Left lung (tissue), 10 donors: Measurements from ENCODE around the gene MYCBP. TPM values are rescaled to one million over a fixed set of nuclear protein-coding genes. Genes with fewer than 3 reads are reported as not detected.
"Not testable (repeated sequence)": the region's sequence is repeated elsewhere in the genome, so short reads cannot be mapped to it uniquely, and the experiment has no call there.

Experiments used
- ATAC-seq: fragments of 200-7000 bp; cut with Tn5 transposase; one replicate; pipeline ENCODE4 v1.9.1; 2020; ENCODE audit warnings: moderate library complexity
- DNase-seq, 4 donors: peaks; one replicate each; pipeline ENCODE4 v3.0.0-alpha.2; 2013 to 2020
- H3K27ac ChIP-seq, 2 donors: fragments of 200-600 bp; sonication (generic) in 1 of 2; one replicate each; pipeline versions ENCODE4 v1.5.0 to v1.8.0; 2020 to 2021
- H3K27me3 ChIP-seq, 2 donors: fragments of 200-600 bp; sonication (generic) in 1 of 2; one replicate each; pipeline versions ENCODE4 v1.5.0 to v1.8.0; 2020 to 2021
- H3K36me3 ChIP-seq, 2 donors: fragments of 200-600 bp; sonication (generic) in 1 of 2; one replicate each; pipeline versions ENCODE4 v1.5.0 to v1.8.0; 2020 to 2021
- H3K4me1 ChIP-seq, 2 donors: fragments of 200-600 bp; one replicate each; pipeline ENCODE4 v1.8.0; 2021
- H3K4me3 ChIP-seq, 2 donors: fragments of 200-600 bp; sonication (generic) in 1 of 2; one replicate each; pipeline versions ENCODE4 v1.5.0 to v1.8.0; 2020 to 2021; ENCODE audit warnings: mild to moderate bottlenecking in 1 of 2
- H3K9me3 ChIP-seq, 2 donors: fragments of 200-600 bp; sonication (generic) in 1 of 2; one replicate each; pipeline versions ENCODE4 v1.5.0 to v1.8.0; 2020 to 2021
- intact Hi-C, 2 donors: fragments of 100-400 bp; cut with DNase I; formaldehyde crosslinking; loops; one replicate each; pipeline versions ENCODE4 v1.11.2 to v1.14.2; 2022
- polyA plus RNA-seq, 6 donors: library from polyadenylated mRNA; unstranded; fragments of 120-200 nt; gene quantifications; one replicate each; pipeline ENCODE4 v1.2.1, GENCODE V29; 2013; ENCODE audit not compliant: insufficient read length in 6 of 6
- total RNA-seq, 2 donors: library from RNA; stranded (reverse); fragmentation: NEBNext Ultra II Directional; extraction: Animal tissue kit (Norgen Biotek cat#: 25700); gene quantifications; one replicate each; pipeline ENCODE4 v1.2.1, GENCODE V29; 2021
- TF ChIP-seq, protein P1 (sequence below), 2 donors: fragments of 200-600 bp; sonication (generic) in 1 of 2; IDR thresholded peaks; one replicate each; pipeline versions ENCODE4 v1.5.0 to v1.8.0; 2021; ENCODE audit warnings: antibody characterized with exemption in 2 of 2
- donor health status: DM: no; HTN: yes; CAD: no.
- donor health status: DM: no; HTN: no; CAD: no.

The MYCBP gene
- total and polyA plus RNA-seq, 8 donors, result 16.1 to 29.7 (median 22.5) TPM

DNA sequence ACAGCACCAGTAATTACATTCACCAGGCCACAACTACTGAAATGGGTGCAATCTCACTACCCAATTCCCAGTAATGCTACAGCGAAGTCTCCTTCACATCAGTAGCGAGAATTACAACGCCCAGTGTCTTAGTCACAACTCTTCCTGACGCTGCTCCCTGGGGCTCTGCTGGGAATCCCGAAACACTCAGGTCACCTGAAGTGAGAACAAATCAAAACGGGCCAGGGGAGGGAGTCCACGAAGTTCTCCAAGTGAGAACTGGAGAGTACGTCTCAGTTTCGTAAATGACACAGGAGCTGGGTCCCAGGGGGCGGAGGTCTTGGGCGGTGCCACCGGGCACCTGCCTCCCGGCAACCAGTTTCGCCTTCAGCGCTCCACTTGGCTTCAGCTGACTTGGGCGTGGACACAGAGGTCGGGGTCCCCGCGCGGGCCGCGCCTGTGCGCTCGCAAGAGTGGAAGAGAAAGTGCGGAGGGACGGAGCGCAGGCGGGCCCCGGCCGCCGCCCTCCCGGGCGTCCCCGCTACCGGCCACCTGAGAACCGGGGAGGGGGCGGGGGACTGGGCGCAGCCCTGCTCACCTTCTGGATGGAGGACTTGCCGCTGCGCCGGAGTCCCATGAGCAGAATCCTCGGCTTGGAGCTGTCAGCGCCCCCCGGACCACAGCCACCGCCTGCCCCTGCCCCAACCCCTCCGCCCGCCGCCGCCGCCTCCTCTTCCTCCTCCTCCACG lies 14.2 kb downstream of the MYCBP start:
- peaks cover 0 to 40% of the 10 kb centered on the region in 2 donors for H3K36me3 ChIP-seq
- intact Hi-C loops, result no loop called here
- TF ChIP-seq, protein P1, sequence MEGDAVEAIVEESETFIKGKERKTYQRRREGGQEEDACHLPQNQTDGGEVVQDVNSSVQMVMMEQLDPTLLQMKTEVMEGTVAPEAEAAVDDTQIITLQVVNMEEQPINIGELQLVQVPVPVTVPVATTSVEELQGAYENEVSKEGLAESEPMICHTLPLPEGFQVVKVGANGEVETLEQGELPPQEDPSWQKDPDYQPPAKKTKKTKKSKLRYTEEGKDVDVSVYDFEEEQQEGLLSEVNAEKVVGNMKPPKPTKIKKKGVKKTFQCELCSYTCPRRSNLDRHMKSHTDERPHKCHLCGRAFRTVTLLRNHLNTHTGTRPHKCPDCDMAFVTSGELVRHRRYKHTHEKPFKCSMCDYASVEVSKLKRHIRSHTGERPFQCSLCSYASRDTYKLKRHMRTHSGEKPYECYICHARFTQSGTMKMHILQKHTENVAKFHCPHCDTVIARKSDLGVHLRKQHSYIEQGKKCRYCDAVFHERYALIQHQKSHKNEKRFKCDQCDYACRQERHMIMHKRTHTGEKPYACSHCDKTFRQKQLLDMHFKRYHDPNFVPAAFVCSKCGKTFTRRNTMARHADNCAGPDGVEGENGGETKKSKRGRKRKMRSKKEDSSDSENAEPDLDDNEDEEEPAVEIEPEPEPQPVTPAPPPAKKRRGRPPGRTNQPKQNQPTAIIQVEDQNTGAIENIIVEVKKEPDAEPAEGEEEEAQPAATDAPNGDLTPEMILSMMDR (IDR thresholded peaks at IDR 0.05), result no peak
- peaks cover 16 to 66% of the 10 kb centered on the region in 2 donors for H3K4me1 ChIP-seq
- peak overlapping the region; percentile 89 to 90 for H3K27ac ChIP-seq
- H3K9me3 ChIP-seq, result no peaks in the 10 kb centered on the region
- peak; percentile 64 for ATAC-seq
- H3K4me3 ChIP-seq, result peak overlapping the region; percentile 96 to 100
- no peaks in the 10 kb centered on the region for H3K27me3 ChIP-seq
- DNase-seq, result peak in 3 of 4 donors; percentile 49 to 90 (median 76)

DNA sequence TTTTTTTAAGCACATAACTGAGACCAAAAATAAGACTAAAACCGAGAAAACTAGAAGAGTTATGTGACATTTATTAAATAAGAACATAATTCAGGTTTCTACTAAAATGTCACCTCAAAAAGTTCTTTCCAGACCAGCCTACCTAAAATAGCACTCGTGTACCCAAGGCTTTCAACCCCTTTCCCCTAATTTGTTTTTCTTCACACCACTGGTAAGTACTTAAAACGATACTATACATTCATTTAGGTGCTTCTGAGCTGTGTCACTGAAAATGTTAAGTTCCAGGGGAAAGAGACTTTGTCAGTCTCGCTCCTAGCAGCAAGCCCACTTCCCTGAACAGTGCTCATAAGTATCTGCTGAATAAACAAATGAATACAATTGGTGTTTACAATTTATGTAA lies 20.4 kb downstream of the MYCBP start:
- TF ChIP-seq, protein P1 (IDR thresholded peaks at IDR 0.05), result no peak
- peaks cover 3 to 52% of the 10 kb centered on the region in 2 donors for H3K4me1 ChIP-seq
- H3K36me3 ChIP-seq, result peaks cover 0 to 75% of the 10 kb centered on the region in 2 donors
- DNase-seq (no peak), ATAC-seq (no peak)
- no peak overlapping the region for H3K4me3 ChIP-seq
- no peaks in the 10 kb centered on the region for H3K9me3 ChIP-seq
- H3K27ac ChIP-seq, result no peak overlapping the region
- intact Hi-C loops, result no loop called here
- no peaks in the 10 kb centered on the region for H3K27me3 ChIP-seq

DNA sequence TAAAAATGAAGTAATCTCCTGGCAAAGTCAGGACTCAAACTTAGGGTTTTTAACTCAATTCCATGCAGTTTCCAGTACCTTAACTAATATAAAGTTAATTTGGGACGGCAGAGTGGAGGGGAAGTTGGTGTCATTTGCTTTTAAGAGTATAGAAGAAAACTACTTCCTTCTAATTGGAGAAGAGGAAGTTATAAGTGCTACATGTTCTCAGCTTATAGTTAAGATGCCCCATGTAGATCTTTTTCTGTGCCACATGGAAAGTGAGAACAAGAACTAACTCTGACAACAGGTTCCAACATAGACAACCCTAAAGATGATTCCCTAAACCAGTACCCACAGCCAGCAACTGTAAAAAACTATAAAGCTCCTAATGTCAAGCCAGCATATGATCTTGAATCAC lies 25.1 kb downstream of the MYCBP start:
- peaks cover 7 to 82% of the 10 kb centered on the region in 2 donors for H3K36me3 ChIP-seq

DNA sequence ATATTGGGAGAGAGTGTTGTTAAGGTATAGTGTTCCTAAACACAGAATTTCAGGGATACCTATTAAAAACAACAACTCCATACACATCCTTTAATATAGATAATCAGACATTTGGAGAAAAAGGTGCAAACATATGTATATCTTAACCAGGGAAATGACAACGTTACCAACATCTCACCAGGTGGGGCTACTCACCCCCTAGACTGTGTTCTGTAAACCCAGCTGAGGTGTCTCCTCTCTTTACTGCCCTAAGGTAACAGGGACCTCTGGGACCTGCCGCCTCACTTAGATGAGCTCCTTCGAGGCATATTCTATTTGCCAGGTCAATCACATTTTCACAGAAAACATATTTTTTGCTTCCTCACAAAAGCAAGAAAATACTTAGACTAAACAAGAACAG lies 26.9 kb downstream of the MYCBP start:
- intact Hi-C loops, result no loop called here

More for the DNA sequence above, 25.1 kb downstream of the MYCBP start:
- DNase-seq (no peak), ATAC-seq (peak; percentile 30)
- intact Hi-C loops, result no loop called here
- Histone ChIP-seq H3K27ac (peak overlapping the region in 1 of 2 donors; percentile 43), H3K4me1 (peaks cover 0 to 48% of the 10 kb centered on the region in 2 donors), H3K9me3 (no peaks in the 10 kb centered on the region), H3K4me3 (no peak overlapping the region), H3K27me3 (no peaks in the 10 kb centered on the region)
- TF ChIP-seq, protein P1 (IDR thresholded peaks at IDR 0.05), result no peak

DNA sequence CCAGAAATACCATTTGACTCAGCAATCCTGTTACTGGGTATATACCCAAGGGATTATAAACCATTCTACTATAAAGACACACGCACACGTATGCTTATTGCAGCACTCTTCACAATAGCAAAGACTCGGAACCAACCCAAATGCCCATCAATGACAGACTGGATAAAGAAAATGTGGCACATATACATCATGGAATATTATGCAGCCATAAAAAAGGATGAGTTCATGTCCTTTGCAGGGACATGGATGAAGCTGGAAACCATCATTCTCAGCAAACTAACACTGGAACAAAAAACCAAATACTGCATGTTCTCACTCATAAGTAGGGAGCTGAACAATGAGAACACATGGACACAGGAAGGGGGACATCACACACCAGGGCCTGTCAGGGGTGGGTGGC lies 28.1 kb downstream of the MYCBP start:
- Histone ChIP-seq H3K4me1 (peaks cover 0 to 45% of the 10 kb centered on the region in 2 donors), H3K36me3 (peaks cover 7 to 91% of the 10 kb centered on the region in 2 donors)
- ATAC-seq, H3K9me3 ChIP-seq, H3K4me3 ChIP-seq, intact Hi-C loops, H3K27ac ChIP-seq, DNase-seq, H3K27me3 ChIP-seq: not testable (repeated sequence)

More for the DNA sequence above, 26.9 kb downstream of the MYCBP start:
- TF ChIP-seq, protein P1 (IDR thresholded peaks at IDR 0.05), result no peak
- H3K9me3 ChIP-seq, result no peaks in the 10 kb centered on the region
- no peak overlapping the region for H3K4me3 ChIP-seq
- H3K4me1 ChIP-seq, result peaks cover 0 to 36% of the 10 kb centered on the region in 2 donors
- H3K36me3 ChIP-seq, result peaks cover 7 to 91% of the 10 kb centered on the region in 2 donors
- H3K27ac ChIP-seq, result no peak overlapping the region
- no peaks in the 10 kb centered on the region for H3K27me3 ChIP-seq
- no peak for DNase-seq
- no peak for ATAC-seq
